Fibroblast of lung (primary cell): ENCODE results near the gene SLC38A3. TPM values are rescaled to one million over a fixed set of nuclear protein-coding genes. Genes with fewer than 3 reads are reported as not detected.

ENCODE experiments used
- DNase-seq, 2 donors: peaks; one replicate each; pipeline versions ENCODE4 v3.0.0 to v3.0.0-alpha.2; 2010; ENCODE audit warnings: low read depth in 2 of 2
- H2AFZ ChIP-seq: 2 replicates; pipeline ENCODE4 v1.5.1; 2012; ENCODE audit warnings: low read length, control low read depth, inconsistent platforms
- H3K27ac ChIP-seq: 2 replicates; pipeline ENCODE4 v1.5.1; 2011; ENCODE audit warnings: low read length, control low read depth; ENCODE audit not compliant: insufficient read depth
- H3K27me3 ChIP-seq: 2 replicates; pipeline ENCODE4 v1.5.1; 2011; ENCODE audit warnings: mild to moderate bottlenecking, low read length; ENCODE audit not compliant: control insufficient read depth, insufficient read depth
- H3K36me3 ChIP-seq: 2 replicates; pipeline ENCODE4 v1.5.1; 2011; ENCODE audit warnings: low read length; ENCODE audit not compliant: control insufficient read depth, insufficient read depth
- H3K4me1 ChIP-seq: 2 replicates; pipeline ENCODE4 v1.5.1; 2011; ENCODE audit warnings: low read length; ENCODE audit not compliant: control insufficient read depth, insufficient read depth; ENCODE audit errors: extremely low read depth
- H3K4me2 ChIP-seq: 2 replicates; pipeline ENCODE4 v1.5.1; 2011; ENCODE audit warnings: low read length, control low read depth; ENCODE audit not compliant: insufficient read depth; ENCODE audit errors: extremely low read depth
- H3K4me3 ChIP-seq, 4 experiments: fragments of 200-600 bp in 1 of 4; sonication (generic) in 1 of 4; replicated peaks in 1 of 4; 2 replicates each; pipeline ENCODE4 v1.5.1; 2011 to 2016; ENCODE audit warnings: low read length in 4 of 4, low read depth in 3 of 4, mild to moderate bottlenecking in 3 of 4, control low read depth in 2 of 4, inconsistent platforms in 1 of 4, mixed read lengths in 1 of 4; ENCODE audit not compliant: insufficient read depth in 1 of 4; ENCODE audit errors: control extremely low read depth in 1 of 4
- H3K79me2 ChIP-seq: 2 replicates; pipeline ENCODE4 v1.5.1; 2012; ENCODE audit warnings: mild to moderate bottlenecking, low read length, inconsistent platforms; ENCODE audit not compliant: control insufficient read depth, insufficient read depth
- H3K9ac ChIP-seq: 2 replicates; pipeline ENCODE4 v1.5.1; 2011; ENCODE audit warnings: mild to moderate bottlenecking, low read length, control low read depth; ENCODE audit not compliant: insufficient read depth
- H3K9me3 ChIP-seq: 2 replicates; pipeline ENCODE4 v1.5.1; 2012; ENCODE audit warnings: low read depth, low read length; ENCODE audit not compliant: control insufficient read depth, insufficient read depth
- H4K20me1 ChIP-seq: 2 replicates; pipeline ENCODE4 v1.5.1; 2011; ENCODE audit warnings: low read length; ENCODE audit not compliant: control insufficient read depth, insufficient read depth; ENCODE audit errors: extremely low read depth
- EZH2 ChIP-seq: IDR thresholded peaks from 2 replicates; pipeline ENCODE4 v1.5.1; 2012; ENCODE audit warnings: low read length, control low read depth, mild to moderate bottlenecking; ENCODE audit errors: missing control alignments
- polyA plus RNA-seq, 2 donors: library from polyadenylated mRNA; depleted of rRNA in 1 of 2; stranded (reverse) in 1 of 2; unstranded in 1 of 2; fragments of >200 nt; gene quantifications; 2 replicates each; pipeline ENCODE4 v1.2.1, GENCODE V29; 2011 to 2012; ENCODE audit warnings: missing spikeins in 1 of 2
- total RNA-seq: library from RNA; depleted of rRNA; stranded (reverse); fragments of >200 nt; gene quantifications from 2 replicates; pipeline ENCODE4 v1.2.1, GENCODE V29; 2014
- TF ChIP-seq, protein P1 (sequence below), 2 donors: IDR thresholded peaks in 1 of 2; conservative IDR thresholded peaks in 1 of 2; 1 replicate in 1 of 2; 2 replicates in 1 of 2; pipeline ENCODE4 v1.5.1; 2011 to 2012; ENCODE audit warnings: low read length in 2 of 2, control low read depth in 1 of 2, inconsistent platforms in 1 of 2, low read depth in 1 of 2, mild to moderate bottlenecking in 1 of 2

The SLC38A3 gene
- total and polyA plus RNA-seq, 2 donors (not counting 1 experiment from before 2014, with no cell fraction given) = 0.02 TPM; not detected in 1

DNA sequence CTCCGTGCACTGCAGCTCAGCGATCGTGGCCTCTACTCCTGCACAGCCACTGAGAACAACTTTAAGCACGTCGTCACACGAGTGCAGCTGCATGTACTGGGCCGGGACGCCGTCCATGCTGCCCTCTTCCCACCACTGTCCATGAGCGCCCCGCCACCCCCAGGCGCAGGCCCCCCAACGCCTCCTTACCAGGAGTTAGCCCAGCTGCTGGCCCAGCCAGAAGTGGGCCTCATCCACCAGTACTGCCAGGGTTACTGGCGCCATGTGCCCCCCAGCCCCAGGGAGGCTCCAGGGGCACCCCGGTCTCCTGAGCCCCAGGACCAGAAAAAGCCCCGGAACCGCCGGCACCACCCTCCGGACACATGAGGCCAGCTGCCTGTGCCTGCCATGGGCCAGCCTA is 17.3 kb upstream of the SLC38A3 start:
- H3K4me2 ChIP-seq = no peak overlapping the region
- H4K20me1 ChIP-seq = no peaks in the 10 kb centered on the region
- H3K4me3 ChIP-seq = no peak overlapping the region
- H3K79me2 ChIP-seq = no peaks in the 10 kb centered on the region
- TF ChIP-seq EZH2 = no peak
- TF ChIP-seq, protein P1, sequence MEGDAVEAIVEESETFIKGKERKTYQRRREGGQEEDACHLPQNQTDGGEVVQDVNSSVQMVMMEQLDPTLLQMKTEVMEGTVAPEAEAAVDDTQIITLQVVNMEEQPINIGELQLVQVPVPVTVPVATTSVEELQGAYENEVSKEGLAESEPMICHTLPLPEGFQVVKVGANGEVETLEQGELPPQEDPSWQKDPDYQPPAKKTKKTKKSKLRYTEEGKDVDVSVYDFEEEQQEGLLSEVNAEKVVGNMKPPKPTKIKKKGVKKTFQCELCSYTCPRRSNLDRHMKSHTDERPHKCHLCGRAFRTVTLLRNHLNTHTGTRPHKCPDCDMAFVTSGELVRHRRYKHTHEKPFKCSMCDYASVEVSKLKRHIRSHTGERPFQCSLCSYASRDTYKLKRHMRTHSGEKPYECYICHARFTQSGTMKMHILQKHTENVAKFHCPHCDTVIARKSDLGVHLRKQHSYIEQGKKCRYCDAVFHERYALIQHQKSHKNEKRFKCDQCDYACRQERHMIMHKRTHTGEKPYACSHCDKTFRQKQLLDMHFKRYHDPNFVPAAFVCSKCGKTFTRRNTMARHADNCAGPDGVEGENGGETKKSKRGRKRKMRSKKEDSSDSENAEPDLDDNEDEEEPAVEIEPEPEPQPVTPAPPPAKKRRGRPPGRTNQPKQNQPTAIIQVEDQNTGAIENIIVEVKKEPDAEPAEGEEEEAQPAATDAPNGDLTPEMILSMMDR (conservative IDR thresholded peaks at IDR 0.05 in 1 of 2, IDR thresholded peaks at IDR 0.05 in 1 of 2; ENCODE audit: low read depth in 1 of 2, low read length in 2 of 2) = no peak
- no peak overlapping the region for H3K9ac ChIP-seq
- no peaks in the 10 kb centered on the region for H3K36me3 ChIP-seq
- H3K27ac ChIP-seq = no peak overlapping the region
- no peaks in the 10 kb centered on the region for H3K9me3 ChIP-seq
- H3K27me3 ChIP-seq = no peaks in the 10 kb centered on the region
- H2AFZ ChIP-seq = no peak overlapping the region
- H3K4me1 ChIP-seq = no peaks in the 10 kb centered on the region
- no peak for DNase-seq

DNA sequence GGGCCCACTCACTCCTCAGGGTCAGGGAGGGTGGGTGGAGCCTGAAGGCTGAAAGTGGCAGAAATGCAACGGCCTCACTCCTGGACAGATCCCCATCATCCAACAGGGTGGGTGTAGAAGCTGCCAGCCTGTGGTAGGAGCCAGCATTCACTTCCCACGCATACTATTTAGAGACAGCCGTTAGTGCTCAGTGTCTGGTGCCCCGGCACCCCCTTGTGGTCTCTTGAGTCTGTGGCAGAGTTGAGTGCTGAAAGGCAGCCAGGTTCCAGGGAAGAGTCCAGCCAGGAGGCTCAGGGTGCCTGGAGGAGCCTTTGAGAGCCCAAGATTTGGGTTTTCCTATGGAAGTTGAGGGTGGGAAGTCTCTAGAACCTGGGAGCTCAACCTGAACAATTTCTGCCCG is 15.8 kb upstream of the SLC38A3 start:
- no peaks in the 10 kb centered on the region for H4K20me1 ChIP-seq
- H3K27ac ChIP-seq = no peak overlapping the region
- no peaks in the 10 kb centered on the region for H3K36me3 ChIP-seq
- H3K9ac ChIP-seq = no peak overlapping the region
- DNase-seq = peak; percentile 72 to 84
- H3K9me3 ChIP-seq = no peaks in the 10 kb centered on the region
- H3K27me3 ChIP-seq = peaks cover 7% of the 10 kb centered on the region
- H3K4me1 ChIP-seq = no peaks in the 10 kb centered on the region
- no peak overlapping the region for H2AFZ ChIP-seq
- TF ChIP-seq EZH2 = no peak
- TF ChIP-seq, protein P1 (conservative IDR thresholded peaks at IDR 0.05 in 1 of 2, IDR thresholded peaks at IDR 0.05 in 1 of 2; ENCODE audit: low read depth in 1 of 2, low read length in 2 of 2) = peak; percentile 94 to 96
- H3K4me3 ChIP-seq = no peak overlapping the region
- no peak overlapping the region for H3K4me2 ChIP-seq
- no peaks in the 10 kb centered on the region for H3K79me2 ChIP-seq

GRCh38 chr3:50189989-50190388 is 15.1 kb upstream of the SLC38A3 start:
- TF ChIP-seq EZH2 = no peak
- TF ChIP-seq, protein P1 (conservative IDR thresholded peaks at IDR 0.05 in 1 of 2, IDR thresholded peaks at IDR 0.05 in 1 of 2; ENCODE audit: low read depth in 1 of 2, low read length in 2 of 2) = no peak
- no peak for DNase-seq
- H3K4me2 ChIP-seq = no peak overlapping the region
- H3K4me1 ChIP-seq = no peaks in the 10 kb centered on the region
- H3K9ac ChIP-seq = no peak overlapping the region
- H3K36me3 ChIP-seq = no peaks in the 10 kb centered on the region
- H3K9me3 ChIP-seq = no peaks in the 10 kb centered on the region
- H4K20me1 ChIP-seq = no peaks in the 10 kb centered on the region
- no peak overlapping the region for H3K4me3 ChIP-seq
- no peak overlapping the region for H3K27ac ChIP-seq
- H3K27me3 ChIP-seq = peaks cover 9% of the 10 kb centered on the region
- no peaks in the 10 kb centered on the region for H3K79me2 ChIP-seq
- H2AFZ ChIP-seq = no peak overlapping the region
